Measurements from ENCODE around the gene IDH3A.

Gene IDH3A

DNA sequence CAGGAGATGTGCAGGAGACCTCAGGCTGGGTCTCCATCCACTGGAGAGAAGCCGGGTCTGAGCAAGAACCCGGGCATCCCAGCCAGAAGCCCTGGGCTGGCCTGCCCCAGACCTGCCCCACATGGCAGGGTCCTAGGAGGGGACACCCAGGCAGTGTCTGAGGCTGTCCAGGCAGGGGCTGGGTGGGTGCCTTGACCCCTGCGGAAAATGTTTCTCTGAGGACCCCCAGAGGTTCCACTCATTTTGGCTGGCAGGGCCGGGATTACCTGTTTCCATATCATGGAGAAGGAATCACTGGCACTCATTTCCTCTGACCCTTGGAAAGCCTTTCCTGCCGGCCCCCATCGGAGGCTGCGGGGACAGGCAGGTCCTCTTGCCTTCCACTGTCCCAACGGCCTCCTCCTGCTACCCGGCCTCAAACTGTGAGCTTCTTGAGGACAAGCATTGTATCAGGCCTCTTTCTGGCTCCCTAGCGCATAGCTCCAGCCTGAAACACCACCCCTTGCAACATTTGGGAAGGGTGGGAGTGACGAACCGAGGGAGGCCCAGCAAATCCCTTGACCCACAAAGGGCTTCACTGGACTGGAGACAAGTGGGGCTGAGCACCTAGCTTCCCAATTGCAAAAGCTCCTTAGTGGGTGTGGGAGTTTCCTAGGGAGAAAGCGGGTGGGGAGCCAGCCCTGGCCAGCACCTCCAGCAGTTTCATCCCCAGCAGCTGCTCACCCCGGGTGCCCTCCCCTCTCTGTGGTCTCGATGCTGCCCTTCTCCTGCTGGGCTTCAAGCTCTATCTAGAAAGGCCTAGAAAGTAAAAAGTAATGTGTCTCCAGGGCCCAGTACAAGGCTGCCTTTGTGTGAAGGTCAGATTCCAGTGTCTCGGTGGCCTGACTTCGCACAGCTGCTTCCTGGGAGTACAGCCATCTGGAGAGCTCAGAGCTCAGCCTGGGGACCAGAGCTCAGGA, 55.5 kb downstream of the IDH3A start:
- DNase-seq: no peak

- DNase-seq: no peak
Measured at GRCh38 chr15:78205337-78205736, 56.2 kb downstream of the IDH3A start.

- no peak for DNase-seq
Measured at GRCh38 chr15:78205856-78206255, 56.7 kb downstream of the IDH3A start.

GRCh38 chr15:78206326-78207109, 57.4 kb downstream of the IDH3A start:
- DNase-seq: no peak

DNA sequence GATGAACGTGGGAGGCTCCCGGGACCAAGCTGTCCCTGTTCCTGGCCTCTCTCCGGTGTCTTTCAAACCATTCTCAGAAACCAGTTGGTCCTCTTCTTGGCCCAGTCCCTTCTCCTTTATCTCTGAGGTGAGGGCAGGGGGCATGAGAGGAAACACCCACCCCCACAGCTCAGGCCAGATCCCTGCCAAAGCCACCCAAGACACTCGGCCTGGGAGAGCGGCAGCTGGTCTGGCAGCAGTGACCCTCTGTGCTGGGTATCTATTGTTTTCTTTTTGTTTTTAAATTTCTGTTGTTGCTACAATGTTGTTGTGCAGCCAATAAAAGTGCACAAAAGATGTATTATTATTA, 57.9 kb downstream of the IDH3A start:
- DNase-seq: no peak

- no peak for DNase-seq
Measured at GRCh38 chr15:78207641-78208340, 58.6 kb downstream of the IDH3A start.

- DNase-seq: no peak
Measured at GRCh38 chr15:78208341-78208844, 59.2 kb downstream of the IDH3A start.

DNA sequence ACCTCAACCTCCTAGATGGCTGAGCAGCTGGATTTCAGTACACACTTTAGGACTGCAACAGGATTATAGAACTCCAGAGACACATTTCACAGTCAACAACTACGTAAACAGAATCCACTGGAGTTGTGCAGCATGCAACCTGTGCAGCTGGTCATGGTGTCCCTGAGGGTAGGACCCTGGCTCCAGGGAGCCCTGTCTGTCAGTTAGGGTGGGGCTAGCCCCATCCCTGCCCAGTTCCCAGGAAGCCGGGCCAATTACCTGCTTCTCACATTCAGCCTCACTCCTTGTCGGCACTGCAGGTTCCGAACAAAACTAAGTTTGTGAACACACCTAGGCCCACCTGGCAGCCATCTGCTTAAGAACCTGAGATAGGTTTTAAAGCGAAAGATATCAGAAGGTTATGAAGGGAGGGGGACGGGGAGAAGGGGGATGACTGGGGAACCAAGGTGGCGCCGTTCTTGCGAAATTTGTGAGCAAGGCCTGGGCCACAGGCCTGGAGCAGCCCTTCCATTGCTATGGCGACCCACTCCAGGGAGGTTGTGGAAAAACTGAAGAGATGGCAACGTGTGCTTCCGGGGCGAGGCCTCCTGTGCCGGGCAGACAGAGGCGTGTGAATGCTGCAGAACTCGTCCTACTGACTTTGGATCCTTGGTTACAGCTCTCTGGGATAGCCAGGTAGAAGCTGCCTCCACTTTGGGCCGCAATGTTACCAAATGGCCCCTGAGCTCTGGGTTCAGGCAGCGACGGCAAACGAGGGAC, 59.9 kb downstream of the IDH3A start:
- DNase-seq: no peak

- no peak for DNase-seq
Measured at GRCh38 chr15:78209646-78210348, 60.6 kb downstream of the IDH3A start.

- DNase-seq: no peak
Measured at GRCh38 chr15:78210349-78210717, 61.2 kb downstream of the IDH3A start.

DNA sequence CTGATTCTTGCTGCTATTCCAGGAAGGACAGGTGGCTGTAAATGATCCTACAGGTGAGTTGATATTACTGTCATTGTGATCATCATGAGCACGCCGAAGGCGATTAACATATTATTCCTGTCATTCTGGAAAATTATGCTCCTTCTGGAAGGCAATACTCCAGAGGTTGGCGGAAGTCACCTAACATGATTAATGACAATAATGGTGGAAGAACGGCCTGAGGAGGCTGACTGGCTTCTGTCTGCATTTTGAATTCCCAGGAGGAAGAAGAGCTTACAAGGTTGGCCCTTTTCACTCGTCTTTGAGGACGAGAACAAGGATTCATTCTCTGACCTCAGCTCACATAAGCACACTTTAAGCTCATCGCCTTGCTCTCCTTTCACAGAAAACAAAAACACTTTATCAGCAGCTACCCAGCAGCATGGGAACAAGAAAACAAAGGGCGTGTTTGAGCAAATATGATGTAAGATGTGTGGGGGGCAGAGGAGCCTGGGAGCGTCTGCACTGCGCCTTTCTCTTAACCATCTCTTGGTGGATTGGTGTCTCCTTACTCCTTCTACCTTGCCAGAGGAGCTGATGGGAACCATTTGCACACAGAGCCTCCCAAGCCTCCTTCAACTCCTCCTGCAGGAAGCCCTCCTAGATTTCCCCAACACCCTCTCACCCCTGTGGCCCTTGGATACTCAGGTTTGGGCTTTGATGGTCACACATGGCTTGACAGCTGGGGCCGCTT, 62.2 kb downstream of the IDH3A start:
- DNase-seq: no peak

DNA sequence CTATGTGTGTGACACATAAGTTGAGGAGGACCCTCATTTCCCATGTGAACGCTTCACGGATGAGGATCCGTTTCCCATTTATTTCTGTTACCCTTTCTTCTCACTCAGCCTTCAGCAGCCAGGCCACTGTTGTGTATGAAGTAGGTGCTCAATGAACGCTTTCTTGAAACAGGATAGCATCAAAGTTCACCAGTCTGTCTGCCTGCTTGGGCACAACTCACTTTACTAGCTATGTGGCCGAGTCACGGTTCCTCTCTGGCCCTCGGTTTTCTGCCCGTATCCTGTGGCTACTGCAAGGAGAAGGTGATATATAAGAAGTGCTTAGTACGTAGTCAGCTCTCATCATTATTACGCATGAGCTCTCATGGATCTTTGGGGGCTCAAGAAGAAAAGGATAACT, 62.8 kb downstream of the IDH3A start:
- DNase-seq: no peak

- DNase-seq: peak; percentile 61
Measured at GRCh38 chr15:78212546-78213424, 63.6 kb downstream of the IDH3A start.

GRCh38 chr15:78213425-78213750, 64.2 kb downstream of the IDH3A start:
- no peak for DNase-seq

- DNase-seq: no peak
Measured at GRCh38 chr15:78213956-78214355, 64.8 kb downstream of the IDH3A start.

DNA sequence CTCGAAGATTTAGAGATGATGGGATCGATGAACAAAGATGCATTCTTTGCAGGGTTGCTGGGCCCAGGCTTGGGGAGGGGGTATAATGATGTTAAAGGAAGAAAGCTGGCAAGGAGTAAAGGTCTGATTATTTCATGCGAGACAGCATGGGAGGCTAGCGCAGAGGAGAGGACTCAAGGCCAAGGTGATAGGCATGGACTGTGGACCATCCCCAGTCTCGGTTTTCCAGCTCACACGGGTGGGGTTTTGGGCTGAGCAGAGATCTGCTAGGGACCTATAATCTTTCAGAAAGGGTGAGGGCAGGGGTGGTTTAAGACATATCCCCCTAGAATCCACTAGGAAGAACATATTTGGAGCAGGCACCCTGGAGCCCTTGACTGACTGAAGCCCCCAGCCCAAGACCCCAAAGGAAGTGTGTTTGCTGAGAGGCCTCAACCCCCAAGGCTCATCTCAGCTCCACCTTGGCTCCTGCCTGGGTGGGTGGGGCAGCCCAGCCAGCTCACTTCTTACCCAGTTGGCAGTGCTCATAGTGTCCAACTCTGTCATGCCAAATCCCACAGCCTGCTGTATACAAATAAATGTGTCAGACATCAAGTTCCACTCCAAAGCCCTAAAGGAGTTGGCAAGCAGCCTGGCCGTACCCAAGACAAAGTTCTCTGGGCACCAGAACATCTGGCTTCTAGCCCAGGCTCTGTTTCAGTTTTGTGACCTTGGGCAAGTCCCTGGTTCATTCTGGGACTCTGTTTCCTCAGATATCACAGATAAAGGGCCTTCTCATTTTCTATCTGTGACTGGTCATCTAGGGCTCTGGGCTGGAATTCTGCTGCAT, 67.3 kb downstream of the IDH3A start:
- DNase-seq: no peak

DNA sequence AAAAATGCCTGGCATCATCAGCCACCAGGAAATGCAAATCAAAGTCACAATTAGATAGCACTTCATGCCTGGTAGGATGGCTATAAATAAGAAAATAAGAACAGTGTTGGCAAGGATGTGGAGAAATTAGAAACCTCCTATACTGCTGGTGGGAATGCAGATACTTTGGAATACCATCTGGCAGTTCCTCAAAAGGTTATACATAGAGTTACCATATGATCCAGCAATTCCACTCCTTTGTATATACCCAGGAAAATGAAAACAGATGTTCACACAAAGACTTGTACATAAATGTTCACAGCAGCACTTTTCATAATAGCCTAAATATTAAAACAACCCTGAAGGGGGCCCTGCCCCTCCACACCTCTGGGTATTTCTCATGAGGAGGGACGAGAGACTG, 71.6 kb downstream of the IDH3A start:
- DNase-seq: no peak

Data from right forelimb (tissue), 1 donor.